Renal pelvis (tissue), 4 donors: ENCODE measurements around the gene DNAJC16. TPM values are rescaled to one million over a fixed set of nuclear protein-coding genes. Genes with fewer than 3 reads are reported as not detected.

ENCODE experiments used
- DNase-seq: peaks from one replicate; pipeline ENCODE4 v3.0.0-alpha.2; 2013
- polyA plus RNA-seq, 3 donors: library from polyadenylated mRNA; unstranded; fragments of 120-200 nt; gene quantifications; one replicate each; pipeline ENCODE4 v1.2.1, GENCODE V29; 2013; ENCODE audit not compliant: insufficient read length in 3 of 3

Gene DNAJC16
- polyA plus RNA-seq, 3 donors = 26.8 to 41.9 (median 37.4) TPM

- DNase-seq = peak; percentile 28
Observed at GRCh38 chr1:15525050-15526020, 1.3 kb upstream of the DNAJC16 start.

GRCh38 chr1:15526021-15526489, 593 bp upstream of the DNAJC16 start:
- DNase-seq = no peak

GRCh38 chr1:15531003-15531402, 4.4 kb downstream of the DNAJC16 start:
- DNase-seq = no peak

- DNase-seq = no peak
Observed at GRCh38 chr1:15531682-15532081, 5.0 kb downstream of the DNAJC16 start.

GRCh38 chr1:15538771-15539170, 12.1 kb downstream of the DNAJC16 start:
- DNase-seq = no peak

GRCh38 chr1:15540186-15540585, 13.5 kb downstream of the DNAJC16 start:
- DNase-seq = no peak

GRCh38 chr1:15541231-15541792, 14.7 kb downstream of the DNAJC16 start:
- DNase-seq = no peak

- DNase-seq = no peak
Observed at GRCh38 chr1:15542388-15543250, 16.0 kb downstream of the DNAJC16 start.

GRCh38 chr1:15543251-15543588, 16.6 kb downstream of the DNAJC16 start:
- no peak for DNase-seq

GRCh38 chr1:15543589-15544568, 17.2 kb downstream of the DNAJC16 start:
- no peak for DNase-seq

- no peak for DNase-seq
Observed at GRCh38 chr1:15546641-15547040, 20.0 kb downstream of the DNAJC16 start.

GRCh38 chr1:15550573-15550972, 23.9 kb downstream of the DNAJC16 start:
- DNase-seq = no peak

- no peak for DNase-seq
Observed at GRCh38 chr1:15557008-15557407, 30.4 kb downstream of the DNAJC16 start.

- no peak for DNase-seq
Observed at GRCh38 chr1:15557594-15557993, 30.9 kb downstream of the DNAJC16 start.

GRCh38 chr1:15558516-15558915, 31.9 kb downstream of the DNAJC16 start:
- no peak for DNase-seq

- DNase-seq = no peak
Observed at GRCh38 chr1:15559189-15559810, 32.7 kb downstream of the DNAJC16 start.

GRCh38 chr1:15568387-15569073, 41.9 kb downstream of the DNAJC16 start:
- DNase-seq = no peak

GRCh38 chr1:15570861-15571260, 44.2 kb downstream of the DNAJC16 start:
- DNase-seq = no peak

GRCh38 chr1:15571266-15571665, 44.6 kb downstream of the DNAJC16 start:
- no peak for DNase-seq

GRCh38 chr1:15573477-15573876, 46.8 kb downstream of the DNAJC16 start:
- DNase-seq = no peak
